Activated B cell treated with CpG ODN at 0.5 μM for 24 hours (primary cell): ENCODE measurements around the gene FNBP1. TPM values are rescaled to one million over a fixed set of nuclear protein-coding genes. Genes with fewer than 3 reads are reported as not detected.
"Not testable (repeated sequence)": the region's sequence is repeated elsewhere in the genome, so short reads cannot be mapped to it uniquely, and the experiment has no call there.

ENCODE experiments used
- ATAC-seq: fragments of 200-7000 bp; cut with Tn5 transposase; one replicate; pipeline ENCODE4 v1.10.0; 2021; ENCODE audit warnings: low read depth, mild to moderate bottlenecking, moderate library complexity
- CTCF ChIA-PET: fragments of 350-600 bp; sonication (Branson Sonifier 250); formaldehyde crosslinking; loops from one replicate; lab custom pipeline; 2021; ENCODE audit warnings: antibody characterized with exemption; lab: Charles Lee
- POLR2A ChIA-PET: fragments of 350-600 bp; sonication (Branson Sonifier 250); formaldehyde crosslinking; loops from one replicate; lab custom pipeline; 2021; ENCODE audit warnings: antibody characterized with exemption; lab: Charles Lee
- DNase-seq: peaks from one replicate; pipeline ENCODE4 v3.0.0; 2022
- H3K27ac Mint-ChIP-seq: one replicate; pipeline ENCODE4 v1.8.0; 2020; ENCODE audit warnings: mixed read lengths
- H3K27me3 Mint-ChIP-seq: one replicate; pipeline ENCODE4 v1.8.0; 2021; ENCODE audit warnings: mixed read lengths
- H3K36me3 Mint-ChIP-seq: one replicate; pipeline ENCODE4 v1.8.0; 2021; ENCODE audit warnings: low read depth, mixed read lengths
- H3K4me1 Mint-ChIP-seq: one replicate; pipeline ENCODE4 v1.8.0; 2021; ENCODE audit warnings: mixed read lengths
- H3K4me3 Mint-ChIP-seq: one replicate; pipeline ENCODE4 v1.8.0; 2020; ENCODE audit warnings: mild to moderate bottlenecking, mixed read lengths
- H3K9me3 Mint-ChIP-seq: one replicate; pipeline ENCODE4 v1.8.0; 2020; ENCODE audit warnings: mixed read lengths
- intact Hi-C: fragments of 100-400 bp; cut with micrococcal nuclease; formaldehyde crosslinking; loops from one replicate; pipeline ENCODE4 v1.15.1; 2024
- total RNA-seq: library from RNA; stranded (reverse); gene quantifications from 2 replicates; pipeline ENCODE4 v1.2.3, GENCODE V29; 2022
- TF ChIP-seq, protein P1 (sequence below): fragments of 200-600 bp; IDR thresholded peaks from one replicate; pipeline ENCODE4 v1.8.0; 2022; ENCODE audit warnings: antibody characterized with exemption, mild to moderate bottlenecking

The FNBP1 gene
- total RNA-seq, 1 donor from 2014 or later, result 501 TPM

DNA sequence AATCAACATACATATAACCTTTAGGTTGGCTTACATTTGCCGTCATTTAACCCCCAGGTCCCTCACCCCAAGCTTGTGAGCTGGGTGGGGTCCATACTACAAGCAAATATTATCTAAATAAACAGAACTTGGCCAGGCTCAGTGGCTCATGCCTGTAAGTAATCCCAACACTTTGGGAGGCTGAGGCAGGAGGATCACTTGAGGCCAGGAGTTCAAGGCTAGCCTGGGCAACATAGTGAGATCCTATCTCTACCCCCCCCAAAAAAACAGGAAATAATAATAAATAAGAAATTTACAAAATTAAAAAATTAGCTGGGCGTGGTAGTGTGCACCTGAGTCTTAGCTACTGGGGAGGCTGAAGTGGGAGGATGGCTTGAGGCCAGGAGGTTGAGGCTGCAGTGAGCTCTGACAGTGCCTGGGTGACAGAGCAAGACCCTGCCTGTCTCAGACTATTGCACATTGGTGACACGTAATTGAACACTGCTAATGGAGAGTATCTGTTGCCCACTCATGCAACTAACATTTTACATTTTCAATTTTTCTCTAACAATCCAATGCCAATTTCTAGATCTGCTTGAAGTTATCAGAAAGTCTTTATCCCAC is 18.9 kb downstream of the FNBP1 start:
- TF ChIP-seq, protein P1, sequence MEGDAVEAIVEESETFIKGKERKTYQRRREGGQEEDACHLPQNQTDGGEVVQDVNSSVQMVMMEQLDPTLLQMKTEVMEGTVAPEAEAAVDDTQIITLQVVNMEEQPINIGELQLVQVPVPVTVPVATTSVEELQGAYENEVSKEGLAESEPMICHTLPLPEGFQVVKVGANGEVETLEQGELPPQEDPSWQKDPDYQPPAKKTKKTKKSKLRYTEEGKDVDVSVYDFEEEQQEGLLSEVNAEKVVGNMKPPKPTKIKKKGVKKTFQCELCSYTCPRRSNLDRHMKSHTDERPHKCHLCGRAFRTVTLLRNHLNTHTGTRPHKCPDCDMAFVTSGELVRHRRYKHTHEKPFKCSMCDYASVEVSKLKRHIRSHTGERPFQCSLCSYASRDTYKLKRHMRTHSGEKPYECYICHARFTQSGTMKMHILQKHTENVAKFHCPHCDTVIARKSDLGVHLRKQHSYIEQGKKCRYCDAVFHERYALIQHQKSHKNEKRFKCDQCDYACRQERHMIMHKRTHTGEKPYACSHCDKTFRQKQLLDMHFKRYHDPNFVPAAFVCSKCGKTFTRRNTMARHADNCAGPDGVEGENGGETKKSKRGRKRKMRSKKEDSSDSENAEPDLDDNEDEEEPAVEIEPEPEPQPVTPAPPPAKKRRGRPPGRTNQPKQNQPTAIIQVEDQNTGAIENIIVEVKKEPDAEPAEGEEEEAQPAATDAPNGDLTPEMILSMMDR, result no peak
- no peak for DNase-seq
- ChIA-PET CTCF (no interaction called here), POLR2A (interaction anchor here (1.5 to 27.3 kb wide), 10 partner anchors 5 to 139 kb away, joined by 7 to 1209 read pairs (median 16); partner anchors contain the start of genes FNBP1 and GPR107)
- no peaks in the 10 kb centered on the region for H3K27me3 Mint-ChIP-seq
- H3K4me1 Mint-ChIP-seq, result peaks cover 100% of the 10 kb centered on the region
- H3K4me3 Mint-ChIP-seq, result peak overlapping the region; percentile 85
- H3K27ac Mint-ChIP-seq, result peak overlapping the region; percentile 98
- intact Hi-C loops, result loop anchor here (1.0 to 10.0 kb wide), 7 partner anchors 10 to 1701 kb away; no protein-coding TSS in a partner anchor
- no peak for ATAC-seq
- no peaks in the 10 kb centered on the region for H3K9me3 Mint-ChIP-seq
- H3K36me3 Mint-ChIP-seq, result peaks cover 75% of the 10 kb centered on the region

DNA sequence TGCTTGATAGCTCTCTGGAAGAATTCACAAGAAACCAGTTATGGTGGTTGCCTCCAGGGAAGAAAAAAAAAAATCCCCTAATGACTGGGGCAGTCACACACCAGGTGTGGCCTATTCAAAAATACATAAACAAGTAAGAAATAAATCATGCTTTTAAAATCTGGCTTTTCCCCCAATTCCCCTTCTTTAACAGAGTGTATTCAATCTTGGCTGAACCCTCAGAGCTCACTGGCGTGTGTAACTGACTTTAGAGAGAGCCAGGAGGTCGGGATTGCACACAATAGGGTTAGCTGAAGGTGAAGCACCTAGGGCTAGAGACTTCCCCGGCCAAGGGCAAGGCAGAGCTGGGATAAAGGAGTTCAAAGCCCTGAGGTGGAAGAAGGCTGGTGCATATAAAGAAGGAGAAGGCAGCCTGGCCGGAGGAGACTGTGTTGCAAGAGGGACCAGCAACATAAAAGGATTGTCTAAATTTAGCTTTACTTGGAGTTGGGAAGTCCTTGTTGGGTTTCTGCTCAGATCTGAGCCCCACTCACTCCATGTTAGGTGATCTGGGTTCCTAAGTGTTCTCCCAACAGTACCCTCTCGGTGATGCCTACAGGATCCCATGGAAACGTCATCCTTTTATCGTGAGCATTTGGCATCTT is 19.7 kb downstream of the FNBP1 start:
- H3K27me3 Mint-ChIP-seq, result no peaks in the 10 kb centered on the region
- ATAC-seq (peak; percentile 78), DNase-seq (no peak)
- ChIA-PET CTCF (interaction anchor here (0.6 to 1.3 kb wide), 5 partner anchors 11 to 68 kb away, joined by 3 to 4 read pairs (median 3); no protein-coding TSS in a partner anchor), POLR2A (interaction anchor here (0.6 to 27.3 kb wide), 15 partner anchors 4 to 138 kb away, joined by 3 to 1209 read pairs (median 10); partner anchors contain the start of genes FNBP1 and GPR107)
- H3K4me3 Mint-ChIP-seq, result peak overlapping the region; percentile 85
- H3K36me3 Mint-ChIP-seq, result peaks cover 71% of the 10 kb centered on the region
- no peaks in the 10 kb centered on the region for H3K9me3 Mint-ChIP-seq
- peaks cover 98% of the 10 kb centered on the region for H3K4me1 Mint-ChIP-seq
- intact Hi-C loops, result loop anchor here (1.0 to 10.0 kb wide), 7 partner anchors 11 to 1702 kb away; no protein-coding TSS in a partner anchor
- peak overlapping the region; percentile 98 for H3K27ac Mint-ChIP-seq
- TF ChIP-seq, protein P1, result no peak

DNA sequence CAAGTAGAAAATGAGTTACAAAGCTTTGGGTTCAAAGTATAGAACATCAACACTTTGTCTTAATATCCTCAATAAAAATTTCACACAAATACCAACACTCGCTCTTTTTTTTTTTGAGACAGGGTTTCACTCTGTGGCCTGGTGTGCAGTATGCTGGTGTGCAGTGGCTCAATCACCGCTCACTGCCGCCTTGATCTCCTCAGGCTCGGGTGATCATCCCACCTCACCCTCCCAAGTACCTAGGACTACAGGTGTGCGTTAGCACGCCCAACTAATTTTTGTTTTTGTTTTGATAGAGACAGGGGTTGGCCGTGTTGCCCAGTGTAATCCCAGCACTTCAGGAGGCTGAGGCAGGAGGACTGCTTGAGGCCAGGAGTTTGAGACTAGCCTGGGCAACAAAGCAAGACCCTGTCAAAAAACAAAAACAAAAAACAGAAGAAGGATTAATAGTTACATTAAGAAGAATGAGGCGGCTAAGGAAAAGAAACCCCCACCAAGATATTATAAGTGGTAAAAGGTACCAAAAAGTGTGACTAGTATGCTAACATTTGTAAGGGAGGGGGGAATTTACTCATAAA is 20.3 kb downstream of the FNBP1 start:
- ATAC-seq (peak; percentile 25), DNase-seq (no peak)
- peaks cover 68% of the 10 kb centered on the region for H3K36me3 Mint-ChIP-seq
- peak overlapping the region; percentile 98 for H3K27ac Mint-ChIP-seq
- H3K4me3 Mint-ChIP-seq, result peak overlapping the region; percentile 85
- intact Hi-C loops, result loop anchor here (1.0 to 10.0 kb wide), 7 partner anchors 12 to 1702 kb away; no protein-coding TSS in a partner anchor
- TF ChIP-seq, protein P1, result no peak
- ChIA-PET POLR2A (interaction anchor here (0.6 to 27.3 kb wide), 16 partner anchors 3 to 138 kb away, joined by 3 to 1209 read pairs (median 10); partner anchors contain the start of genes FNBP1 and GPR107), CTCF (interaction anchor here (0.8 to 1.3 kb wide), 4 partner anchors 12 to 30 kb away, joined by 3 to 4 read pairs (median 3); no protein-coding TSS in a partner anchor)
- peaks cover 98% of the 10 kb centered on the region for H3K4me1 Mint-ChIP-seq
- no peaks in the 10 kb centered on the region for H3K27me3 Mint-ChIP-seq
- no peaks in the 10 kb centered on the region for H3K9me3 Mint-ChIP-seq

DNA sequence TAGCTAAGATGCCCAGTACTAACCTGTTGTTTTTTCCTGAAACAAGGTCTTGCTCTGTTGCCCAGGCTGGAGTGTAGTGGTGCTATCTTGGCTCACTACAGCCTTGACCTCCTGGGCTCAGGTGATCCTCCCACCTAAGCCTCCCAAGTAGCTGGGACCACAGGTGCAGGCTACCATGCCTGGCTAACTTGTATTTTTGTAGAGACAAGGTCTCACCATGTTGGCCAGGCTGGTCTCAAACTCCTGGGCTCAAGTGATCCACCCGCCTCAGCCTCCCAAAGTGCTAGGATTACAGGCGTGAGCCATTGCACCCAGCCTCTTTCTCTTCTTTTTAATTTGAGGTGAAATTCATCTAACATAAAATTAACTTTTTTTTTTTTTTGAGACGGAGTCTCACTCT is 21.1 kb downstream of the FNBP1 start:
- Mint-ChIP-seq H3K27ac (peak overlapping the region; percentile 98), H3K4me1 (peaks cover 98% of the 10 kb centered on the region), H3K36me3 (peaks cover 66% of the 10 kb centered on the region), H3K4me3 (peak overlapping the region; percentile 55)
- ATAC-seq, H3K9me3 Mint-ChIP-seq, CTCF ChIA-PET, DNase-seq, H3K27me3 Mint-ChIP-seq: not testable (repeated sequence)
- POLR2A ChIA-PET, result interaction anchor here (0.7 to 27.3 kb wide), 9 partner anchors 3 to 137 kb away, joined by 3 to 1209 read pairs (median 18); partner anchors contain the start of genes FNBP1 and GPR107
- intact Hi-C loops, result loop anchor here (2.0 to 10.0 kb wide), 2 partner anchors 15 to 1703 kb away; no protein-coding TSS in a partner anchor

DNA sequence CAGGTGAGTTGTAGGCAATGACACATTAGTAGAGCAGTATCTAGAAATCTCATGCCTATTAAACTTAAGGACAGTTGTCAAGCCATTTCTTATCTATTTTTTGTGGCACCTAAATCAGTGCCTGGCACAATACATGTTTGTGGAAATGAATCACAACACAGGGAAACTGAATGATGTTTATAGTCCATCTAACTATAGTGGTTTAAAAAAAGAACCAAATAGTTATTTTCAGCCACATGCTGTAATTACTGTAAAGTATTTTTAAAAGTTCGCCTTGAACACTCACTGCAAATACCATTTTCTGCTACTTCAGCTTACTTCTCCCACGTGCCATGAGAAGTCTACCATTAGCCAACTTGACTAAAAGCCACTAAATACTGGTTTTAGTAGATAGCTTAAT is 21.9 kb downstream of the FNBP1 start:
- Mint-ChIP-seq H3K27ac (peak overlapping the region; percentile 98), H3K36me3 (peaks cover 67% of the 10 kb centered on the region), H3K4me1 (peaks cover 98% of the 10 kb centered on the region), H3K4me3 (peak overlapping the region; percentile 55), H3K9me3 (no peaks in the 10 kb centered on the region), H3K27me3 (no peaks in the 10 kb centered on the region)
- TF ChIP-seq, protein P1, result no peak
- POLR2A ChIA-PET, result interaction anchor here (1.6 to 27.3 kb wide), 4 partner anchors 2 to 33 kb away, joined by 6 to 1209 read pairs (median 944); partner anchors contain the start of genes FNBP1 and GPR107
- CTCF ChIA-PET, result interaction anchor here (0.6 kb wide), 1 partner anchor 16 kb away, joined by 4 read pairs; no protein-coding TSS in a partner anchor
- intact Hi-C loops, result loop anchor here (10.0 kb wide), 1 partner anchor 1704 kb away; no protein-coding TSS in a partner anchor
- no peak for DNase-seq
- ATAC-seq, result no peak
